ENCODE measurements around the gene CREBBP. TPM values are rescaled to one million over a fixed set of nuclear protein-coding genes. Genes with fewer than 3 reads are reported as not detected.
"Not testable (repeated sequence)": the region's sequence is repeated elsewhere in the genome, so short reads cannot be mapped to it uniquely, and the experiment has no call there.

The CREBBP gene
- total RNA-seq, 1 experiment from 2014 or later, result 79.1 TPM

- H3K56ac ChIP-seq (ENCODE audit: insufficient read length, low read depth, low read length), result no peak overlapping the region
- no peak overlapping the region for H3K14ac ChIP-seq (ENCODE audit: insufficient read depth, low read length)
- H3T11ph ChIP-seq (ENCODE audit: low read length), result no peak overlapping the region
- Mint-ChIP-seq H3K27ac (no peak overlapping the region), H3K9me3 (peaks cover 7 to 8% of the 10 kb centered on the region in 2 experiments; a peak in 4 of 5 replicates), H3K36me3 (ENCODE audit: insufficient read depth in 1 of 3, low read depth in 3 of 3) (peaks cover 0 to 8% (median 0%) of the 10 kb centered on the region in 3 experiments; a peak in 2 of 7 replicates), H3K4me1 (peaks cover 7 to 20% of the 10 kb centered on the region in 2 experiments), H3K27me3 (ENCODE audit: low read depth) (no peaks in the 10 kb centered on the region; the same call in 1 of the 2 replicates), H3K4me3 (no peak overlapping the region)
- no peaks in the 10 kb centered on the region for H3K23me2 ChIP-seq (ENCODE audit: insufficient read length, low read depth, low read length, poor library complexity, severe bottlenecking)
- no peak for TF ChIP-seq CTCF (conservative IDR thresholded peaks at IDR 0.05)
- H3K79me2 ChIP-seq (ENCODE audit: insufficient read depth, low read length), result no peaks in the 10 kb centered on the region
- H3K23ac ChIP-seq (ENCODE audit: insufficient read length, low read depth, low read length), result no peak overlapping the region
- H2BK120ac ChIP-seq (ENCODE audit: low read depth, low read length, poor library complexity, severe bottlenecking), result no peak overlapping the region
- no peaks in the 10 kb centered on the region for H3K4me1 ChIP-seq (ENCODE audit: insufficient read depth, low read length)
- H3K9me3 ChIP-seq (ENCODE audit: control insufficient read depth, low read depth, low read length), result no peaks in the 10 kb centered on the region
- no peaks in the 10 kb centered on the region for H4K20me1 ChIP-seq (ENCODE audit: control insufficient read depth, insufficient read depth, insufficient read length)
- no peak for DNase-seq
- no peak overlapping the region for H3K18ac ChIP-seq (ENCODE audit: insufficient read length, low read depth, low read length)
- H3K79me1 ChIP-seq (ENCODE audit: insufficient read depth, low read depth, low read length, poor library complexity, severe bottlenecking), result no peaks in the 10 kb centered on the region
- WGBS (ENCODE audit: extremely low coverage, insufficient read length, low lambda C conversion rate), result no CpG with 5 or more reads among the region's 12 CpGs
- H2BK5ac ChIP-seq (ENCODE audit: insufficient read length, low read length), result no peak overlapping the region
- no peak overlapping the region for H2AFZ ChIP-seq (ENCODE audit: low read length)
- no peak overlapping the region for H4K5ac ChIP-seq (ENCODE audit: insufficient read length, low read depth, low read length)
- no peak overlapping the region for H2BK20ac ChIP-seq (ENCODE audit: low read depth, low read length, poor library complexity, severe bottlenecking)
- H3K9ac ChIP-seq (ENCODE audit: extremely low read depth, insufficient read length, low read length), result no peak overlapping the region
- H3K27ac ChIP-seq (ENCODE audit: insufficient read length, low read depth, low read length), result no peak overlapping the region
- H3K27me3 ChIP-seq (ENCODE audit: insufficient read depth, low read length), result no peaks in the 10 kb centered on the region
- H4K8ac ChIP-seq (replicated peaks; ENCODE audit: insufficient read length, low read depth, low read length), result no peak overlapping the region
- H4K91ac ChIP-seq (ENCODE audit: insufficient read length, low read depth, low read length), result no peak overlapping the region
- no peak overlapping the region for H2AK5ac ChIP-seq (ENCODE audit: insufficient read length, low read length)
- no peak overlapping the region for H3K4me2 ChIP-seq (ENCODE audit: insufficient read depth, insufficient read length, low read length)
- H2BK12ac ChIP-seq (ENCODE audit: insufficient read length, low read depth, low read length), result no peak overlapping the region
- H2BK15ac ChIP-seq (ENCODE audit: low read depth, low read length), result no peak overlapping the region
- no peak overlapping the region for H3K4ac ChIP-seq (ENCODE audit: low read depth, low read length)
Observed at GRCh38 chr16:3912373-3912772, 31.9 kb upstream of the CREBBP start.

GRCh38 chr16:3911741-3912140 lies 31.2 kb upstream of the CREBBP start:
- H2BK15ac ChIP-seq (ENCODE audit: low read depth, low read length); H2BK120ac ChIP-seq (ENCODE audit: low read depth, low read length, poor library complexity, severe bottlenecking); H3K79me2 ChIP-seq (ENCODE audit: insufficient read depth, low read length); H3K23me2 ChIP-seq (ENCODE audit: insufficient read length, low read depth, low read length, poor library complexity, severe bottlenecking); H3K36me3 Mint-ChIP-seq (ENCODE audit: insufficient read depth in 1 of 3, low read depth in 3 of 3); H2BK12ac ChIP-seq (ENCODE audit: insufficient read length, low read depth, low read length); H3K79me1 ChIP-seq (ENCODE audit: insufficient read depth, low read depth, low read length, poor library complexity, severe bottlenecking); H3K4ac ChIP-seq (ENCODE audit: low read depth, low read length); H4K5ac ChIP-seq (ENCODE audit: insufficient read length, low read depth, low read length); H3K27me3 Mint-ChIP-seq (ENCODE audit: low read depth); H4K91ac ChIP-seq (ENCODE audit: insufficient read length, low read depth, low read length); H2BK5ac ChIP-seq (ENCODE audit: insufficient read length, low read length); H3K23ac ChIP-seq (ENCODE audit: insufficient read length, low read depth, low read length); H3K9me3 ChIP-seq (ENCODE audit: control insufficient read depth, low read depth, low read length); H3K56ac ChIP-seq (ENCODE audit: insufficient read length, low read depth, low read length); H2AK5ac ChIP-seq (ENCODE audit: insufficient read length, low read length); H3T11ph ChIP-seq (ENCODE audit: low read length); H3K4me3 Mint-ChIP-seq; H2BK20ac ChIP-seq (ENCODE audit: low read depth, low read length, poor library complexity, severe bottlenecking); H3K4me1 ChIP-seq (ENCODE audit: insufficient read depth, low read length); H3K14ac ChIP-seq (ENCODE audit: insufficient read depth, low read length); H3K9ac ChIP-seq (ENCODE audit: extremely low read depth, insufficient read length, low read length); H3K27me3 ChIP-seq (ENCODE audit: insufficient read depth, low read length); H3K27ac ChIP-seq (ENCODE audit: insufficient read length, low read depth, low read length); H2AFZ ChIP-seq (ENCODE audit: low read length); H3K27ac Mint-ChIP-seq; H3K4me2 ChIP-seq (ENCODE audit: insufficient read depth, insufficient read length, low read length); DNase-seq; H4K8ac ChIP-seq (replicated peaks; ENCODE audit: insufficient read length, low read depth, low read length); H3K9me3 Mint-ChIP-seq; H4K20me1 ChIP-seq (ENCODE audit: control insufficient read depth, insufficient read depth, insufficient read length); H3K18ac ChIP-seq (ENCODE audit: insufficient read length, low read depth, low read length): not testable (repeated sequence)
- no CpG with 5 or more reads among the region's 6 CpGs for WGBS (ENCODE audit: extremely low coverage, insufficient read length, low lambda C conversion rate)
- peaks cover 7 to 20% of the 10 kb centered on the region in 2 experiments for H3K4me1 Mint-ChIP-seq

Measured in H9 (cell line).